ENCODE measurements around the gene COX19.
"Not testable (repeated sequence)": the region's sequence is repeated elsewhere in the genome, so short reads cannot be mapped to it uniquely, and the experiment has no call there.

Gene COX19

DNA sequence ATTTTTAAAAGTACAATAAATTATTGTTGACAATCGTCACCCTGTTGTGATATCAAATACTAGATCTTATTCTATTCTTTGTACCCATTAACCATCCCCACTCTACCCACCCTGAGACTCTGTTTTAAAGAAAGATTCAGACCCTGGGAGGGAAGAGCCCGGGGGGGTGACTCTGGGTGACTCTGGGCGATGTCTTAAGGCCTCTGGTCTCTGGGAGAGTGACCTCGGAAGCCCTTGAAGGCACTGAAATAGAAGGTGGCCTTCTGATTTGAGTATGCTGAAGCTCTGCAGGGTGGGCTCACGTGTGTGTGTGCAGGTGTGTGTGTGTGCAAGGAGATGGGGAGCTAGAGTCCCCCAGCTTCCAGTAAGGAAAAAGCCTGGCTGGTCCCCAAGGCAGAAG is 30.6 kb downstream of the COX19 start:
- H3K4me3 ChIP-seq (ENCODE audit: low read depth, low read length), result no peak overlapping the region
- TF ChIP-seq, protein P1, sequence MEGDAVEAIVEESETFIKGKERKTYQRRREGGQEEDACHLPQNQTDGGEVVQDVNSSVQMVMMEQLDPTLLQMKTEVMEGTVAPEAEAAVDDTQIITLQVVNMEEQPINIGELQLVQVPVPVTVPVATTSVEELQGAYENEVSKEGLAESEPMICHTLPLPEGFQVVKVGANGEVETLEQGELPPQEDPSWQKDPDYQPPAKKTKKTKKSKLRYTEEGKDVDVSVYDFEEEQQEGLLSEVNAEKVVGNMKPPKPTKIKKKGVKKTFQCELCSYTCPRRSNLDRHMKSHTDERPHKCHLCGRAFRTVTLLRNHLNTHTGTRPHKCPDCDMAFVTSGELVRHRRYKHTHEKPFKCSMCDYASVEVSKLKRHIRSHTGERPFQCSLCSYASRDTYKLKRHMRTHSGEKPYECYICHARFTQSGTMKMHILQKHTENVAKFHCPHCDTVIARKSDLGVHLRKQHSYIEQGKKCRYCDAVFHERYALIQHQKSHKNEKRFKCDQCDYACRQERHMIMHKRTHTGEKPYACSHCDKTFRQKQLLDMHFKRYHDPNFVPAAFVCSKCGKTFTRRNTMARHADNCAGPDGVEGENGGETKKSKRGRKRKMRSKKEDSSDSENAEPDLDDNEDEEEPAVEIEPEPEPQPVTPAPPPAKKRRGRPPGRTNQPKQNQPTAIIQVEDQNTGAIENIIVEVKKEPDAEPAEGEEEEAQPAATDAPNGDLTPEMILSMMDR (IDR thresholded peaks at IDR 0.05; ENCODE audit: low read depth, low read length), result no peak
- DNase-seq, result no peak

DNA sequence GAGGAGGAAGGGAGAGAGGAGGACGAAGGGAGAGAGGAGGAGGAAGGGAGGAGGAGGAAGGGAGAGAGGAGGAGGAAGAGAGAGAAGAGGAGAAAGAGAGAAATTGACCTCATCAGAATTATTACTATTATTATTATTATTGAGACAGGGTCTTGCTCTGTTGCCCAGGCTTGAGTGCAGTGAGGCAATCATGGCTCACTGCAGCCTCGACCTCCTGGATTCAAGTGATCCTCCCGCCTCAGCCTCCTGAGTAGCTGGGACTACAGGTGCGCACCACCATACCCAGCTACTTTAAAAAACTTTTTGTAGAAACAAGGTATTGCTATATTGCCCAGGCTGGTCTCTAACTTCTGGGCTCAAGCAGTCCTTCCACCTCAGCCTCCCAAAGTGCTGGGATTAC is 31.6 kb downstream of the COX19 start:
- H3K4me3 ChIP-seq (ENCODE audit: low read depth, low read length); H3K4me1 ChIP-seq; H3K9me3 ChIP-seq; H3K27me3 ChIP-seq; H3K36me3 ChIP-seq; DNase-seq: not testable (repeated sequence)

More for the DNA sequence above, 30.6 kb downstream of the COX19 start:
- no peaks in the 10 kb centered on the region for H3K4me1 ChIP-seq
- H3K36me3 ChIP-seq, result no peaks in the 10 kb centered on the region
- H3K27me3 ChIP-seq, result no peaks in the 10 kb centered on the region
- H3K9me3 ChIP-seq, result no peaks in the 10 kb centered on the region; the same call in 1 of the 2 replicates

DNA sequence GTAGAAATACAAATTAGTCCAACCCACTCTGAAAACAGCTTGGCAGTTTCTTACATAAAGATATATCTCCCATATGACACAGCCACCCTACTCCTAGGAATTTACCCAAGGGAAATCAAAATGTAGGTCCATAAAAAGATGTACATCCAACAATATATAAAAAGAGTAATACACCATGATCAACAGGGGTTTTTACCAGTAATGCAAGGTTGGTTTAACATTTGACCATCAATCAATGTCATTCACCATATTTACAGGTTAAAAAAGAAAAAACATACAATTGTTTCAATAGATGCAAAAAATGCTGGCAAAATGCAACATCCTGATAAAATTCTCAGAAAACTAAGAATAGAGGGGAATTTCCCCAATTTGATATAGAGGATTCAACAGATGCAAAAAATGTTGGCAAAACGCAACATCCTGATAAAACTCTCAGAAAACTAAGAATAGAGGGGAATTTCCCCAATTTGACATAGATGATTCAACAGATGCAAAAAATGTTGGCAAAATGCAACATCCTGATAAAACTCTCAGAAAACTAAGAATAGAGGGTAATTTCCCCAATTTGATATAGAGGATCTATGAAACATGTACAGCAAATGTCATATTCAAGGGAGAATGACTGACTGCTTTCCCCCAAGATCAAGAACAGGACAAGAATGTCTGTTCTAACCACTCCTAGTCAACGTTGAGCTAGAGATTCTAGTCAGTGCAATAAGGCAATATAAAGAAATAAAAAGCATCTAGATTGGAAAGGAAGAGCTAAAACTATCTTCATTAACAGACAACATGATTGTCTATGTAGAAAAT is 34.5 kb downstream of the COX19 start:
- H3K4me1 ChIP-seq, result no peaks in the 10 kb centered on the region
- H3K9me3 ChIP-seq, result no peaks in the 10 kb centered on the region; the same call in 1 of the 2 replicates
- no peaks in the 10 kb centered on the region for H3K36me3 ChIP-seq
- no peaks in the 10 kb centered on the region for H3K27me3 ChIP-seq
- no peak overlapping the region for H3K4me3 ChIP-seq (ENCODE audit: low read depth, low read length)
- DNase-seq, result no peak
- TF ChIP-seq, protein P1 (IDR thresholded peaks at IDR 0.05; ENCODE audit: low read depth, low read length), result no peak

GRCh38 chr7:939843-940242 is 35.5 kb downstream of the COX19 start:
- Histone ChIP-seq H3K36me3 (no peaks in the 10 kb centered on the region), H3K9me3 (no peaks in the 10 kb centered on the region; the same call in 1 of the 2 replicates), H3K27me3 (no peaks in the 10 kb centered on the region), H3K4me1 (no peaks in the 10 kb centered on the region), H3K4me3 (ENCODE audit: low read depth, low read length) (no peak overlapping the region)
- TF ChIP-seq, protein P1 (IDR thresholded peaks at IDR 0.05; ENCODE audit: low read depth, low read length), result no peak
- DNase-seq, result peak; percentile 0

- TF ChIP-seq, protein P1 (IDR thresholded peaks at IDR 0.05; ENCODE audit: low read depth, low read length), result no peak
- DNase-seq, result peak; percentile 6
- H3K4me3 ChIP-seq (ENCODE audit: low read depth, low read length), result no peak overlapping the region
- no peaks in the 10 kb centered on the region for H3K27me3 ChIP-seq
- H3K36me3 ChIP-seq, result no peaks in the 10 kb centered on the region
- H3K4me1 ChIP-seq, result no peaks in the 10 kb centered on the region
- H3K9me3 ChIP-seq, result no peaks in the 10 kb centered on the region; the same call in 1 of the 2 replicates
Observed at GRCh38 chr7:938546-939185, 36.7 kb downstream of the COX19 start.

- DNase-seq, result peak; percentile 4
- Histone ChIP-seq H3K36me3 (no peaks in the 10 kb centered on the region), H3K9me3 (no peaks in the 10 kb centered on the region; the same call in 1 of the 2 replicates), H3K4me1 (no peaks in the 10 kb centered on the region), H3K4me3 (ENCODE audit: low read depth, low read length) (no peak overlapping the region), H3K27me3 (no peaks in the 10 kb centered on the region)
- TF ChIP-seq, protein P1 (IDR thresholded peaks at IDR 0.05; ENCODE audit: low read depth, low read length), result no peak
Observed at GRCh38 chr7:937856-938484, 37.4 kb downstream of the COX19 start.
